Endothelial cell of umbilical vein (primary cell): ENCODE results near the gene SEBOX. TPM values are rescaled to one million over a fixed set of nuclear protein-coding genes. Genes with fewer than 3 reads are reported as not detected.

Source experiments
- BruUV-seq: library from RNA; stranded (reverse); fragments of 400-500 nt; replicated peaks from 2 replicates; lab custom pipeline; 2021; lab: Mats Ljungman, UMichigan
- CTCF ChIA-PET: fragments of 300-600, 350-600 bp; sonication (Branson Sonifier 250); formaldehyde crosslinking; loops from one replicate; lab custom pipeline; 2021; ENCODE audit warnings: antibody characterized with exemption, inconsistent platforms; lab: Charles Lee
- POLR2A ChIA-PET: fragments of 300-600, 350-600 bp; sonication (Branson Sonifier 250); formaldehyde crosslinking; loops from one replicate; lab custom pipeline; 2021; ENCODE audit warnings: antibody characterized with exemption, inconsistent platforms; lab: Charles Lee
- DNase-seq: peaks from one replicate; pipeline ENCODE4 v3.0.0-alpha.2; 2011; ENCODE audit warnings: low read depth, low spot score
- FAIRE-seq: peaks from 2 replicates; lab custom pipeline; 2011; peaks lifted over from hg19 to GRCh38; lab: Jason Lieb, UNC
- H2AFZ ChIP-seq: 2 replicates; pipeline ENCODE4 v1.6.0; 2012; ENCODE audit warnings: low read depth, low read length, control low read depth, inconsistent platforms
- H3K27ac ChIP-seq: 2 replicates; pipeline ENCODE4 v1.5.1; 2011; ENCODE audit warnings: low read depth, mild to moderate bottlenecking, control low read depth, low read length, moderate library complexity; ENCODE audit not compliant: insufficient read depth
- H3K27me3 ChIP-seq, 2 experiments: 2 replicates each; pipeline versions ENCODE4 v1.6.0 to v1.6.1; 2011; ENCODE audit warnings: low read length in 2 of 2, mixed read lengths in 1 of 2; ENCODE audit not compliant: control insufficient read depth in 2 of 2, insufficient read depth in 2 of 2
- H3K36me3 ChIP-seq, 2 experiments: 2 replicates in 1 of 2; 3 replicates in 1 of 2; pipeline ENCODE4 v1.5.1; 2011; ENCODE audit warnings: low read length in 2 of 2, mild to moderate bottlenecking in 1 of 2, moderate library complexity in 1 of 2; ENCODE audit not compliant: control insufficient read depth in 2 of 2, insufficient read depth in 2 of 2; ENCODE audit errors: extremely low read depth in 1 of 2
- H3K4me1 ChIP-seq: 3 replicates; pipeline ENCODE4 v1.5.1; 2011; ENCODE audit warnings: mild to moderate bottlenecking, low read length; ENCODE audit not compliant: control insufficient read depth, insufficient read depth; ENCODE audit errors: extremely low read depth
- H3K4me2 ChIP-seq: 2 replicates; pipeline ENCODE4 v1.6.1; 2011; ENCODE audit warnings: low read length, control low read depth, mixed read lengths; ENCODE audit not compliant: insufficient read depth
- H3K4me3 ChIP-seq, 3 experiments: fragments of 200-600 bp in 1 of 3; sonication (generic), shearing (Covaris generic) in 1 of 3; replicated peaks in 1 of 3; 2 replicates each; pipeline ENCODE4 v1.5.1; 2011 to 2016; ENCODE audit warnings: control low read depth in 3 of 3, low read length in 3 of 3, mild to moderate bottlenecking in 2 of 3, inconsistent platforms in 1 of 3, low read depth in 1 of 3, moderate library complexity in 1 of 3; ENCODE audit not compliant: insufficient read depth in 1 of 3
- H3K79me2 ChIP-seq: 2 replicates; pipeline ENCODE4 v1.6.0; 2012; ENCODE audit warnings: low read length, inconsistent platforms; ENCODE audit not compliant: control insufficient read depth, insufficient read depth
- H3K9ac ChIP-seq: replicated peaks from 2 replicates; pipeline ENCODE3; 2011; ENCODE audit warnings: low read length, control low read depth; ENCODE audit not compliant: insufficient read depth; ENCODE audit errors: extremely low read depth
- H3K9me1 ChIP-seq: replicated peaks from 3 replicates; pipeline ENCODE4 v1.6.0; 2011; ENCODE audit warnings: mild to moderate bottlenecking, low read length; ENCODE audit not compliant: control insufficient read depth, insufficient read depth; ENCODE audit errors: extremely low read depth
- H3K9me3 ChIP-seq: replicated peaks from 2 replicates; pipeline ENCODE4 v1.5.1; 2012; ENCODE audit warnings: low read length, inconsistent platforms; ENCODE audit not compliant: control insufficient read depth, insufficient read depth
- H4K20me1 ChIP-seq: replicated peaks from 2 replicates; pipeline ENCODE3; 2011; ENCODE audit warnings: mild to moderate bottlenecking, low read length; ENCODE audit not compliant: control insufficient read depth, insufficient read depth; ENCODE audit errors: extremely low read depth
- CTCF ChIP-seq, 2 donors: IDR thresholded peaks; 1 replicate in 1 of 2; 2 replicates in 1 of 2; pipeline ENCODE4 v1.5.1; 2011; ENCODE audit warnings: low read length in 2 of 2, mild to moderate bottlenecking in 2 of 2, moderate library complexity in 2 of 2, control low read depth in 1 of 2, inconsistent platforms in 1 of 2, low read depth in 1 of 2; ENCODE audit not compliant: insufficient read depth in 1 of 2; ENCODE audit errors: extremely low read depth in 1 of 2
- GATA2 ChIP-seq: IDR thresholded peaks from 2 replicates; pipeline ENCODE4 v1.7.0; 2011; ENCODE audit warnings: low read depth, mild to moderate bottlenecking, moderate library complexity, mixed read lengths, low read length; ENCODE audit not compliant: insufficient read length, insufficient read depth
- JUN ChIP-seq: IDR thresholded peaks from 2 replicates; pipeline ENCODE4 v1.6.1; 2011; ENCODE audit warnings: borderline replicate concordance, low read depth; ENCODE audit not compliant: insufficient read length, insufficient read depth
- MAX ChIP-seq: IDR thresholded peaks from 2 replicates; pipeline ENCODE4 v1.6.1; 2011; ENCODE audit not compliant: insufficient read depth, insufficient read length
- MYC ChIP-seq: IDR thresholded peaks from one replicate; pipeline ENCODE4 v1.6.1; 2011; ENCODE audit warnings: mild to moderate bottlenecking, low read depth, low read length
- POLR2A ChIP-seq: IDR thresholded peaks from 2 replicates; pipeline ENCODE4 v1.6.1; 2012; ENCODE audit warnings: low read depth, mild to moderate bottlenecking, control low read depth, low read length
- dilution Hi-C: fragments of 300-500 bp; cut with MboI; formaldehyde crosslinking; loops from one replicate; pipeline ENCODE4 v1.15.0; 2019; ENCODE audit warnings: low sequenced_read_pairs; ENCODE audit not compliant: extremely low pct_ligation_motif_present
- intact Hi-C: fragments of 100-400 bp; cut with micrococcal nuclease; formaldehyde crosslinking; loops from one replicate; pipeline ENCODE4 v1.10.0; 2022
- polyA plus RNA-seq, 4 experiments: library from polyadenylated mRNA; depleted of rRNA in 3 of 4; stranded (reverse) in 3 of 4; unstranded in 1 of 4; fragments of >200 nt; gene quantifications; 2 replicates each; pipeline versions ENCODE4 v1.2.1 to v1.2.3, GENCODE V29; 2011 to 2012; ENCODE audit warnings: missing spikeins in 1 of 4
- total RNA-seq: library from RNA; stranded (reverse); gene quantifications from 2 replicates; pipeline ENCODE4 v1.2.3, GENCODE V29; 2021

Gene SEBOX
- total and polyA plus RNA-seq, 2 donors (not counting 3 experiments of a cell fraction or from before 2014, with no cell fraction given): not detected

GRCh38 chr17:28395426-28395825 is 30.4 kb upstream of the SEBOX start:
- Histone ChIP-seq H3K9me1 (no peaks in the 10 kb centered on the region), H3K9ac (no peak overlapping the region), H2AFZ (no peak overlapping the region), H3K4me2 (no peak overlapping the region), H3K9me3 (no peaks in the 10 kb centered on the region), H3K79me2 (no peaks in the 10 kb centered on the region), H3K27ac (no peak overlapping the region), H3K4me3 (no peak overlapping the region), H3K27me3 (no peaks in the 10 kb centered on the region), H3K4me1 (peaks cover 4% of the 10 kb centered on the region), H3K36me3 (no peaks in the 10 kb centered on the region), H4K20me1 (no peaks in the 10 kb centered on the region)
- BruUV-seq: no TSS peak
- DNase-seq (no peak), FAIRE-seq (no peak)
- POLR2A ChIA-PET: interaction anchor here (1.0 kb wide), 1 partner anchor 38 kb away, joined by 3 read pairs; the partner anchor contains the start of gene POLDIP2
- dilution Hi-C loops: no loop called here
- CTCF ChIA-PET: interaction anchor here (0.8 to 2.1 kb wide), 5 partner anchors 9 to 29 kb away, joined by 3 to 11 read pairs (median 3); no protein-coding TSS in a partner anchor
- intact Hi-C loops: no loop called here
- TF ChIP-seq JUN (no peak), CTCF (IDR thresholded peaks at IDR 0.05; ENCODE audit: extremely low read depth in 1 of 2, insufficient read depth in 1 of 2, low read depth in 1 of 2, low read length in 2 of 2) (no peak), GATA2 (no peak), POLR2A (no peak), MAX (no peak), MYC (no peak)
